HepG2 (cell line): ENCODE results near the gene SYT8. TPM values are rescaled to one million over a fixed set of nuclear protein-coding genes. Genes with fewer than 3 reads are reported as not detected.

Source experiments
- AKAP8 ChIP-seq: sonication (generic); formaldehyde crosslinking; IDR thresholded peaks from 2 replicates; pipeline ENCODE4 v1.5.1; 2020; ENCODE audit warnings: mild to moderate bottlenecking, missing genetic modification reagents
- CREB1 ChIP-seq, 2 experiments: fragments of 450-650 bp in 1 of 2; IDR thresholded peaks; 2 replicates each; pipeline ENCODE4 v1.6.1; 2016 to 2017; ENCODE audit warnings: control low read depth in 1 of 2, mild to moderate bottlenecking in 1 of 2, missing compliant biosample characterization in 1 of 2, missing genetic modification characterization in 1 of 2
- CSRNP2 ChIP-seq: sonication (generic); formaldehyde crosslinking; conservative IDR thresholded peaks from 2 replicates; pipeline ENCODE4 v1.8.0; 2022; ENCODE audit warnings: low read depth, missing genetic modification reagents
- KLF9 ChIP-seq: IDR thresholded peaks from 2 replicates; pipeline ENCODE4 v1.6.1; 2016; ENCODE audit warnings: low read depth
- PAF1 ChIP-seq: IDR thresholded peaks from 2 replicates; pipeline ENCODE4 v1.6.1; 2016; ENCODE audit warnings: missing genetic modification reagents, missing compliant biosample characterization
- POLR2AphosphoS5 ChIP-seq: IDR thresholded peaks from 2 replicates; pipeline ENCODE4 v1.6.1; 2012; ENCODE audit warnings: low read depth, low read length
- PRDM4 ChIP-seq: sonication (generic); formaldehyde crosslinking; IDR thresholded peaks from 2 replicates; pipeline ENCODE4 v1.9.0; 2021; ENCODE audit warnings: missing genetic modification reagents, borderline replicate concordance
- SNAPC4 ChIP-seq: sonication (generic); formaldehyde crosslinking; IDR thresholded peaks from 2 replicates; pipeline ENCODE4 v1.4.0; 2020; ENCODE audit warnings: mild to moderate bottlenecking, missing genetic modification reagents
- ZBTB10 ChIP-seq: sonication (generic); formaldehyde crosslinking; IDR thresholded peaks from 2 replicates; pipeline ENCODE4 v1.4.0; 2020; ENCODE audit warnings: missing genetic modification reagents, borderline replicate concordance
- ZNF292 ChIP-seq: sonication (generic); formaldehyde crosslinking; IDR thresholded peaks from 2 replicates; pipeline ENCODE4 v1.8.1; 2022; ENCODE audit warnings: mild to moderate bottlenecking, low read depth, missing genetic modification reagents, borderline replicate concordance
- ZNF556 ChIP-seq: sonication (generic); formaldehyde crosslinking; IDR thresholded peaks from 2 replicates; pipeline ENCODE4 v1.4.0; 2020; ENCODE audit warnings: mild to moderate bottlenecking, missing genetic modification reagents, borderline replicate concordance
- polyA plus RNA-seq, 8 experiments: library from polyadenylated mRNA; depleted of rRNA in 3 of 8; stranded (reverse) in 7 of 8; unstranded in 1 of 8; fragments of >200 nt; fragmentation: Illumina TruSeq in 4 of 8; extraction: Trizol in 4 of 8; gene quantifications; 2 replicates each; pipeline versions ENCODE4 v1.2.1 to v1.2.3, GENCODE V29; 2011 to 2016; ENCODE audit warnings: low read depth in 4 of 8, missing spikeins in 1 of 8, mixed read lengths in 1 of 8; ENCODE audit not compliant: insufficient read depth in 1 of 8
- total RNA-seq, 5 experiments: library from RNA; depleted of rRNA; stranded (reverse); fragments of >200 nt; fragmentation: Illumina TruSeq; extraction: Trizol; gene quantifications; 2 replicates each; pipeline ENCODE4 v1.2.3, GENCODE V29; 2016; ENCODE audit warnings: low read depth in 1 of 5

The SYT8 gene
- total and polyA plus RNA-seq, 2 of the 13 experiments (the other 11 are each of a cell fraction or from before 2014, with no cell fraction given) = 0.60 to 2.3 TPM

- TF ChIP-seq PRDM4 (CRISPR knock-in tag) (no peak), KLF9 (CRISPR knock-in tag) (no peak), SNAPC4 (no peak), CREB1 (IDR thresholded peaks at IDR 0.05) (no peak), CREB1 (CRISPR knock-in tag; IDR thresholded peaks at IDR 0.05) (no peak), ZBTB10 (CRISPR knock-in tag) (no peak), PAF1 (no peak), AKAP8 (CRISPR knock-in tag) (no peak), CSRNP2 (CRISPR knock-in tag) (no peak), ZNF292 (CRISPR knock-in tag) (no peak), ZNF556 (CRISPR knock-in tag) (no peak), POLR2AphosphoS5 (no peak)
Measured at GRCh38 chr11:1832211-1832919, 2.4 kb upstream of the SYT8 start (continued).
